Stomach (tissue), 9 donors: Measurements from ENCODE around the gene GNG3. TPM values are rescaled to one million over a fixed set of nuclear protein-coding genes. Genes with fewer than 3 reads are reported as not detected.
A peak's percentile ranks its signal among the peaks of the same experiment; 100 is the strongest.
"Not testable (repeated sequence)": the region's sequence is repeated elsewhere in the genome, so short reads cannot be mapped to it uniquely, and the experiment has no call there.

Source experiments
- DNase-seq, 2 donors: peaks; one replicate each; pipeline versions ENCODE4 v3.0.0 to v3.0.0-alpha.2; 2013 to 2019
- H3K27ac ChIP-seq, 5 donors: fragments of 200-600 bp in 4 of 5; sonication (generic) in 4 of 5; one replicate each; pipeline ENCODE4 v1.5.1; 2013 to 2019; ENCODE audit warnings: mild to moderate bottlenecking in 1 of 5, moderate library complexity in 1 of 5
- H3K27me3 ChIP-seq, 3 donors: fragments of 200-600 bp; sonication (generic); one replicate each; pipeline ENCODE4 v1.5.1; 2017 to 2019; ENCODE audit warnings: mixed run types in 1 of 3
- H3K36me3 ChIP-seq, 4 donors: fragments of 200-600 bp; sonication (generic); 1 replicate in 3 of 4; 2 replicates in 1 of 4; pipeline ENCODE4 v1.5.1; 2016 to 2019
- H3K4me1 ChIP-seq, 4 donors: fragments of 200-600 bp; sonication (generic); one replicate each; pipeline ENCODE4 v1.5.1; 2016 to 2019
- H3K4me3 ChIP-seq, 4 donors: fragments of 200-600 bp; sonication (generic) in 3 of 4; one replicate each; pipeline ENCODE4 v1.5.1; 2016 to 2019; ENCODE audit warnings: mild to moderate bottlenecking in 1 of 4
- H3K9me3 ChIP-seq, 4 donors: fragments of 200-600 bp; sonication (generic); one replicate each; pipeline ENCODE4 v1.5.1; 2016 to 2019
- EP300 ChIP-seq: sonication (generic); formaldehyde crosslinking; IDR thresholded peaks from one replicate; pipeline ENCODE4 v1.6.1; 2017; ENCODE audit warnings: antibody characterized with exemption
- POLR2A ChIP-seq, 4 donors: fragments of 450-650 bp; IDR thresholded peaks; one replicate each; pipeline ENCODE4 v1.6.1; 2016; ENCODE audit warnings: antibody characterized with exemption in 4 of 4, control low read depth in 2 of 4, mild to moderate bottlenecking in 1 of 4, moderate library complexity in 1 of 4
- POLR2AphosphoS5 ChIP-seq, 3 donors: sonication (generic); formaldehyde crosslinking; IDR thresholded peaks; one replicate each; pipeline ENCODE4 v1.6.1; 2016; ENCODE audit warnings: antibody characterized with exemption in 3 of 3
- WGBS, 5 donors: extraction: QIAGEN DNeasy Blood & Tissue Kit in 3 of 5; methylation state at CpG; one replicate each; pipeline versions ENCODE4 v1.1.5 to v1.1.7; 2013 to 2018; 5-methylcytosine and 5-hydroxymethylcytosine counted together
- intact Hi-C: fragments of 100-400 bp; cut with DNase I; formaldehyde crosslinking; loops from one replicate; pipeline ENCODE4 v1.15.1; 2023; ENCODE audit warnings: low total_unique reads
- polyA plus RNA-seq, 3 donors: library from polyadenylated mRNA; stranded (reverse); fragments of 200-250 nt; gene quantifications; one replicate each; pipeline ENCODE4 v1.2.3, GENCODE V29; 2013
- total RNA-seq, 5 donors: library from RNA; depleted of rRNA; stranded (reverse); fragments of >200 nt; gene quantifications; one replicate each; pipeline versions ENCODE4 v1.1.0 to v1.2.3, GENCODE V29; 2014 to 2016
- TF ChIP-seq, protein P1 (sequence below), 7 experiments: fragments of 450-650 bp in 4 of 7; fragments of 200-600 bp in 3 of 7; sonication (generic) in 3 of 7; IDR thresholded peaks; one replicate each; pipeline ENCODE4 v1.5.1; 2016 to 2019; ENCODE audit warnings: antibody characterized with exemption in 7 of 7, control low read depth in 2 of 7, mild to moderate bottlenecking in 1 of 7
- donor health status: healthy with polysubstance abuse.
- donor health status: Bipolar disorder and iron deficiency.
- donor health status: healthy.

Gene GNG3
- total and polyA plus RNA-seq, 8 donors: 0.75 TPM; not detected in 7

DNA sequence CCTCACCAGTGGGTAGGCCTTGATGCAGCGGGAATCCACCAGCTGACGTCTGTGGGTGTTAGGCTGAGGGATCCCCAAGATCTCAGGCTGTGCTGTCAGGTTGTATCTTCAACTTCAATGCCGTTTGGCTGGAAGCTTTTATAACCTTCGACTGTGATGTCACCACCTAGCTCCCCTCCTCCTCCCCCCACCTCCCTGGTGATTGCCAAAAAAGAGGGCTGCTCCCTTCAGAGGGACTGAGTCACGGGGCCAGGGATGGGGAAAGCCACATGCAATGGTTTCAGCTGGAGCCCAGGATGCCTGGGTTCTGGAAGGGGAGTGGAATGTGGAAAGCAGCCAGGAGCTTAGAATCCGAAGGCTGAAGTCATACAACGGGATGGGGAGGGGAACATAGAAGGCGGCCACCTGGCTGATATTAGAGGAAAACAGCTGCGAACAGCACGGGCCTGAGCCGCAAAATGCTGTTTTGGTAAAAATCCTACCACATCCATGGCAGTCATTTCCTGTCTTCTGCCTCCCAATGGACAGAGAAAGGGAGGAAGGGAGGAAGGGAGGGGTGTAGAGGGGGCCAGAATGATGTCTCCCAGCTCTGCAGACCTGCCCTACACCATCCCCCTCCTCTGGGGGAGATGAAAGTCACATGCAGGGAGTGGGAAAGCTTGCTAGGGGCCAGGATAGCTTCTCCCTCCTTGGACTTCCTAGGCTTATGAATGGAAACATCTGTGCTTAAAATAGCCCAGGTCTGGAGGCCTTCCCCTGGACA, 17.9 kb upstream of the GNG3 start, which contains the start of gene LRRN4CL:
Gene LRRN4CL (minus strand): TSS at position 110 of the 763 bp plus-strand sequence. CDS start 1,022 bp downstream, outside the sequence.
- TF ChIP-seq POLR2A (IDR thresholded peaks at IDR 0.05) (no peak), POLR2AphosphoS5 (IDR thresholded peaks at IDR 0.05) (peak; percentile 13 to 56 (median 36))
- Histone ChIP-seq H3K27ac (peak within 1 kb of the TSS; percentile 13 to 78 (median 69)), H3K4me1 (peaks cover 8 to 17% (median 12%) of the 10 kb centered on the region in 4 donors), H3K9me3 (no peaks in the 10 kb centered on the region), H3K27me3 (peaks cover 0 to 15% (median 10%) of the 10 kb centered on the region in 3 donors), H3K36me3 (peaks cover 31 to 44% (median 40%) of the 10 kb centered on the region in 4 donors), H3K4me3 (peak within 1 kb of the TSS; percentile 36 to 46 (median 39))
- peak; percentile 36 to 83 for DNase-seq
- intact Hi-C loops: loop anchor here (10.0 kb wide), 1 partner anchor 295 kb away; no protein-coding TSS in a partner anchor
- 52 to 61% (median 58%) methylated on average over 11 of the region's 11 CpGs for WGBS, 5 donors

DNA sequence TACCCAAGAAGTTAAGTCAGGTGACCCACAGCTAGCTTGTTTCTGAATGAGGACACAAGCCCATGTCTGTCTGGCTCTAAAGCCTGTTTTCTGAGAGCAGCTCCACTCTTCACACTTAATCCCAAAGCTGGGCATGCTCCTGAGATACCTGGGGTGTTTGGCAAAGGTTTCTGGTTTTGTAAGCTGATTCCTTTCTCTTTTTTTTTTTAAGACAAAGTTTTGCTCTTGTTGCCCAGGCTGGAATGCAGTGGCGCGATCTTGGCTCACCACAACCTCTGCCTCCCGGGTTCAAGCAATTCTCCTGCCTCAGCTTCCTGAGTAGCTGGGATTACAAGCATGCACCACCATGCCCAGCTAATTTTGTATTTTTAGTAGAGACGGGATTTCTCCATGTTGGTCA, 13.9 kb upstream of the GNG3 start:
- not testable (repeated sequence) for H3K27ac ChIP-seq, DNase-seq, H3K4me3 ChIP-seq, H3K9me3 ChIP-seq, H3K27me3 ChIP-seq
- WGBS, 5 donors: 75 to 89% (median 83%) methylated on average over 4 of the region's 4 CpGs
- Histone ChIP-seq H3K36me3 (peaks cover 31 to 50% (median 49%) of the 10 kb centered on the region in 4 donors), H3K4me1 (peaks cover 0 to 10% (median 4%) of the 10 kb centered on the region in 4 donors)
- intact Hi-C loops: loop anchor here (10.0 kb wide), 1 partner anchor 299 kb away; no protein-coding TSS in a partner anchor

DNA sequence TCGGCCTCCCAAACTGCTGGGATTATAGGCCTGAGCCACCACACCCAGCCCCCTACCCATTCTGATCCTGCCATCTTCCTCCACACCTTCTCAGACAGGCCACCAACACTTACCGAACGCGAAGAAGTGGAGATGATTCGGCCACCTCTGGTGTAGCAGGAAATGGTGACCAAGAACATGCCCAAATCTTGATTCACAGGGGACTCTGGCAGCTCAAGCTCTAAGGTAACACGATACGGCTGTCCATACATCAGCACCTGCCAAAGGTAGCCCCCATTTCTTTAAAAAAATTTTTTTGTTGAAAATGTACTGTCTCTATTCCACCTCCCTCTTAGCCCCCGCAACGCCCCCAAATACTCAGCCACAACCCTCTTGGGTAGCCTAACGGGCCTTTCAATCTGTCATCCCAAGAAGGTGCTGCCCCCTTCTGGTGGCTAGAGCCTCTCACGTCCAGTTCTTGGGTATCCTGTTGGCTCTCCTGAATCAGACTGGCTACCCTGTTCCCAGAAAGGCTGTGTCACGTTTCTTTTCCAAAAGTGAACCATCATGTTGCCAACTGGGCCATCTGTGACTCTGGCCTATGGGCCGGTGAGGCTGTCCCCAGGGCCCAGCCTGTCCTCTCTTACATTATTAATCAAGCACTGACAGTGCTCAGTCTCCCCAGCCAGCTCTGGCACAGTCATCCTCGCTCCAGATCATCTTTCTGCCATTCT, 12.9 kb upstream of the GNG3 start:
- Histone ChIP-seq H3K4me1 (peaks cover 0 to 9% (median 4%) of the 10 kb centered on the region in 4 donors), H3K4me3 (no peak overlapping the region), H3K36me3 (peaks cover 31 to 50% (median 49%) of the 10 kb centered on the region in 4 donors), H3K9me3 (no peaks in the 10 kb centered on the region), H3K27ac (no peak overlapping the region), H3K27me3 (no peaks in the 10 kb centered on the region)
- peak; percentile 85 to 92 for DNase-seq
- 44 to 55% (median 50%) methylated on average over 14 of the region's 14 CpGs for WGBS, 5 donors
- intact Hi-C loops: loop anchor here (10.0 kb wide), 1 partner anchor 300 kb away; no protein-coding TSS in a partner anchor
- TF ChIP-seq POLR2AphosphoS5 (IDR thresholded peaks at IDR 0.05) (peak in 1 of 3 donors; percentile 66), POLR2A (IDR thresholded peaks at IDR 0.05) (no peak)
- TF ChIP-seq, protein P1, sequence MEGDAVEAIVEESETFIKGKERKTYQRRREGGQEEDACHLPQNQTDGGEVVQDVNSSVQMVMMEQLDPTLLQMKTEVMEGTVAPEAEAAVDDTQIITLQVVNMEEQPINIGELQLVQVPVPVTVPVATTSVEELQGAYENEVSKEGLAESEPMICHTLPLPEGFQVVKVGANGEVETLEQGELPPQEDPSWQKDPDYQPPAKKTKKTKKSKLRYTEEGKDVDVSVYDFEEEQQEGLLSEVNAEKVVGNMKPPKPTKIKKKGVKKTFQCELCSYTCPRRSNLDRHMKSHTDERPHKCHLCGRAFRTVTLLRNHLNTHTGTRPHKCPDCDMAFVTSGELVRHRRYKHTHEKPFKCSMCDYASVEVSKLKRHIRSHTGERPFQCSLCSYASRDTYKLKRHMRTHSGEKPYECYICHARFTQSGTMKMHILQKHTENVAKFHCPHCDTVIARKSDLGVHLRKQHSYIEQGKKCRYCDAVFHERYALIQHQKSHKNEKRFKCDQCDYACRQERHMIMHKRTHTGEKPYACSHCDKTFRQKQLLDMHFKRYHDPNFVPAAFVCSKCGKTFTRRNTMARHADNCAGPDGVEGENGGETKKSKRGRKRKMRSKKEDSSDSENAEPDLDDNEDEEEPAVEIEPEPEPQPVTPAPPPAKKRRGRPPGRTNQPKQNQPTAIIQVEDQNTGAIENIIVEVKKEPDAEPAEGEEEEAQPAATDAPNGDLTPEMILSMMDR (IDR thresholded peaks at IDR 0.05): peak in 5 of 7 experiments; percentile 51 to 79 (median 71)

DNA sequence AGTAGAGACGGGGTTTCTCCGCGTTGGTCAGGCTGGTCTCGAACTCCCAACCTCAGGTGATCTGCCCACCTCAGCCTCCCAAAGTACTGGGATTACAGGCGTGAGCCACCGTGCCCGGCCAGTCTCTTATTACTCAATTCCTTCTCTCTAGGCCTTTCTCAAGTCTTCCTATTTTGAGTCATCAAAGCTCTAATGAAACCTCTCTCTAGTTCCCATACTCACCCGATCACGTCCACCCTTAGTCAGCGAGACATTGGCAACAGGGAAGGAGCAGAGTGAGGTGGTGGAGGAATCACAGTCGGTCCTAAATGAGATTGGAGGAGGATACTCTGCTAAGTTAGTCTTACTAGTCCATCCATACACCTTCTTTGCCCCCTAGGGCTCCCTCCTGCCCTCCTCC, 5.2 kb upstream of the GNG3 start:
- TF ChIP-seq POLR2AphosphoS5 (IDR thresholded peaks at IDR 0.05): no peak
- Histone ChIP-seq H3K36me3 (peaks cover 0 to 27% (median 21%) of the 10 kb centered on the region in 4 donors), H3K9me3 (no peaks in the 10 kb centered on the region), H3K27me3 (no peaks in the 10 kb centered on the region), H3K27ac (no peak overlapping the region), H3K4me3 (no peak overlapping the region), H3K4me1 (peaks cover 20 to 26% (median 23%) of the 10 kb centered on the region in 4 donors)
- WGBS, 5 donors: 82 to 92% (median 90%) methylated on average over 9 to 11 of the region's 11 CpGs
- intact Hi-C loops: no loop called here
- no peak for DNase-seq

DNA sequence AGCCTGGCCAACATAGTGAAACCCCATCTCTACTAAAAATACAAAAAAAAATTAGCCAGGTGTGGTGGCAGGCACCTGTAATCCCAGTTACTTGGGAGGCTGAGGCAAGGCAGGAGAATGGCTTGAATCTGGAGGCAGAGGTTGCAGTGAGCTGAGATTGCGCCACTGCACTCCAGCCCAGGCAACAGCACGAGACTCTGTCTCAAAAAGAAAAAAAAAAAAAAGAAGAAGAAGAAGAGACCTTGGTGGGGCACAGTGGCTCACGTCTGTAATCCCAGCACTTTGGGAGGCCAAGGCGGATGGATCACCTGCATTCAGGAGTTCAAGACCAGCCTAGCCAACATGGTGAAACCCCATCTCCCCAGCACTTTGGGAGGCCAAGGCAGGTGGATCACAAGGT, 3.6 kb upstream of the GNG3 start:
- WGBS, 5 donors: 87 to 96% (median 91%) methylated on average over 4 of the region's 4 CpGs
- Histone ChIP-seq H3K4me1 (peaks cover 31 to 42% (median 38%) of the 10 kb centered on the region in 4 donors), H3K36me3 (peaks cover 0 to 27% (median 19%) of the 10 kb centered on the region in 4 donors)
- DNase-seq, H3K27me3 ChIP-seq, H3K4me3 ChIP-seq, intact Hi-C loops, H3K9me3 ChIP-seq, H3K27ac ChIP-seq: not testable (repeated sequence)

DNA sequence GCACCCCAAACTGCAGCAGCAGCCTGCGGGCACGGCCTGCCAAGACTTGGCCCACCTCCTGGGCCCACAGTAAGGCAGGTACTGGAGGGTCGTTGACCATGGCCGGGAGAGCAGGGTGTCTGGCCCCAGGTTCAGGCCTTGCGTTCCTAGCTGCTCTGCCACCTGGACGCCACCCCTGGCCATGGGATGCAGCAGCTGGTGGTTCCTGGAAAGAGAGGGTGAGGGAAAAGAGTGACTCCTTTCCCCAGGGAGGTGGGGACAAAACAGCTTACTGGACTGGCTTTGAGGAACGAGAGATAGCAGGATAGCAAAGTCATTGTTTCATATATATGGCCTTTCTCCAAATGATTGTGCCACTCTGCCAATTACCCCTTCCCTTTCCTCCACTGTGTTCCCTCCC, 2.1 kb upstream of the GNG3 start:
- intact Hi-C loops: no loop called here
- Histone ChIP-seq H3K4me3 (peak overlapping the region; percentile 65 to 87 (median 80)), H3K4me1 (peaks cover 40 to 52% (median 46%) of the 10 kb centered on the region in 4 donors), H3K36me3 (peaks cover 0 to 25% (median 19%) of the 10 kb centered on the region in 4 donors), H3K9me3 (no peaks in the 10 kb centered on the region), H3K27ac (peak overlapping the region; percentile 81 to 94 (median 89)), H3K27me3 (no peaks in the 10 kb centered on the region)
- DNase-seq: peak in 1 of 2 donors; percentile 64
- 16 to 41% (median 33%) methylated on average over 7 of the region's 7 CpGs for WGBS, 5 donors
- TF ChIP-seq POLR2A (IDR thresholded peaks at IDR 0.05) (no peak), POLR2AphosphoS5 (IDR thresholded peaks at IDR 0.05) (no peak), EP300 (no peak)
- TF ChIP-seq, protein P1 (IDR thresholded peaks at IDR 0.05): no peak
